NCI-H2171 (cell line): ENCODE data around the gene POLR1E.

Experiments
- DNase-seq: peaks from one replicate; lab custom pipeline; 2025; lab: John Stamatoyannopoulos, UW

POLR1E gene

DNA sequence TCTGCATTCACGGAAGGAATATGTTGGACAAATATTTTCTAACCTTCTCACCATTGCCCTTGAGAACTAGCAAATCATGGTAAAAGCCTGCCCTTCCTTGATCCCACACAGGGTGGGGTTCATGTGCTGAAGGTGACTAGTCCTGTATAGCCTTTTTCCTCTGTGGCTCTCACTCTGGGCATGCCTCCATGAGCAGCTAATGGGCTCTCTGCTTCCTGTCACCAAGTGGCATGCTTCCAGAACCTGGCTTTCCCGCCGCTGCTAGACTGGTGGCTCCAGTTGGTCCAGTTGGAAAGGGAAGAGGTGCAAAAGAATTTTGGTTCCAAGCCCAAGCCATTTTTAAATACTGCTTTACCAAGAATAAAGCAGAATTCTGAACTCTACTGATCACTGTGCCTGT, 54.9 kb downstream of the POLR1E start:
- DNase-seq: no peak

DNA sequence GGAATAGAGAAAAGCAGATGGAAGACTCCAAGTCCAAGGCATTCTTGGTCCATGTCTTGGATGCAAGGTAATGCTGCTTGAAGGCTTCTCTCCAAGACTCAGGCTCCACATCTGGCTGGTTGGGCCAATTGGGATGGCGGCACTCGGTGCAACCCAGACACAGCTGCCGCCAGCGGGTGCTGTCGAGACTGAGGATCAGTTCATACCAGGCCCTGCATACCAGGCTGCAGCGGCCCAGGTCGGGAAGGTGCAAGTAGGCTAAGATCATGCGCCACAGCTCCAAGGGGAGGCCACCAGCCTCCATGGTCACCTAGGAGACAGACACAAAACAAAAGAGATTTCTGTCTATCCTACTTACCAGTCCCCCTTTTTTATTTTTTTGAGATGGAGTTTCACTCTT, 55.7 kb downstream of the POLR1E start:
- no peak for DNase-seq

DNA sequence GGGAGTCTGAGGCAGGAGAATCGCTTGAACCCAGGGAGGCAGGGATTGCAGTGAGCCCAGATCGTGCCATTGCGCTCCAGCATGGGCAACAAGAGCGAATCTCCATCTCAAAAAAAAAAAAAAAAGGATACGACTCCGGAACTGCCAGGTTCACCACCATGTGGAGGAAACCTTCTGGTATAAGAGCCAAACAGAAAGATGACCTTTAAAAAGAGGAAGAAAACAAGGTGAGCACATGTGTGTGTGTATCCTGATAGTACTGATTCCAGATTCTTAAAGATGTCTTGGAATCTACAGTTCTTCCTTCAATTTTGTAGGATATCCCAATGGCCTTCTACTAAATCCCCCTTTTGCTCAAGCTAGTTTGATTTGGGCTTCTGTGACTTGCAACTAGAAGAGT, 56.7 kb downstream of the POLR1E start:
- no peak for DNase-seq

DNA sequence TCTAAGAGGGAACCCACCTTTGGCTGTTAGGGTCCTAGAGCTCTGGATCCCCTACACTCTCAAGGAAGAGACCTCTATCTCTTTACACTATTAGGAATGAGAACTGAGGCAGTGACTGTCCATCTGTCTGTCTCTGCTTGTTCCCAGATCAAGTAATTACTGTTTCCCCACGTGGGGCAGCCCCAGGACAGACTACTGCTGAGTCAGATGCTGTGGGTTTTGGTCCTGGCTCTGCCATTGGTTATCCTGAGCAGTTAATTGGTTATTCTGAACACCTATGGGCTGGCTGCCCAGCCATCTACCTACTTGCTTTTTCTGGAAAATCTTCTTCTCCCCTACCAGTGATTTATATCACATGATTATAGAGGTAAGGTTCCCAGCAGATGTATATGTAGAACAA, 57.1 kb downstream of the POLR1E start:
- no peak for DNase-seq

DNA sequence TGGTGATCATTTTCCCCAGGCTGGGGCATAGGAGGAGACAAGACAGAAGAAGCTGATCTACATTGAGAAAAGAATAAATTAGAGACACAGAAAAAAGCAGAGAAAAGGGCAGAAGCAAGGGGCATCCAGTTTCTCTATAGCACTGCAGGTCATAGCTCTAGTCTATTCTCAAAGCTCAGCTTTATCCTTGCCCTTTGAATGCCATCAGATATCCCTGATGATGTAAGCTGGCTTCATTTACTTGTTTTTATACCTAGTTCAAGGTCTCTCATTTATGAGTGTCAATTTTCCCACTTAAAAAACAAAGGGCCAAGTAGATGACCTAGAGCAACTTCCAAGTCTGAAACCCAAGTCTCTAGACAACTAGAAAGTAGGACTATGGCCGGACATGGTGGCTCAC, 57.7 kb downstream of the POLR1E start:
- no peak for DNase-seq

DNA sequence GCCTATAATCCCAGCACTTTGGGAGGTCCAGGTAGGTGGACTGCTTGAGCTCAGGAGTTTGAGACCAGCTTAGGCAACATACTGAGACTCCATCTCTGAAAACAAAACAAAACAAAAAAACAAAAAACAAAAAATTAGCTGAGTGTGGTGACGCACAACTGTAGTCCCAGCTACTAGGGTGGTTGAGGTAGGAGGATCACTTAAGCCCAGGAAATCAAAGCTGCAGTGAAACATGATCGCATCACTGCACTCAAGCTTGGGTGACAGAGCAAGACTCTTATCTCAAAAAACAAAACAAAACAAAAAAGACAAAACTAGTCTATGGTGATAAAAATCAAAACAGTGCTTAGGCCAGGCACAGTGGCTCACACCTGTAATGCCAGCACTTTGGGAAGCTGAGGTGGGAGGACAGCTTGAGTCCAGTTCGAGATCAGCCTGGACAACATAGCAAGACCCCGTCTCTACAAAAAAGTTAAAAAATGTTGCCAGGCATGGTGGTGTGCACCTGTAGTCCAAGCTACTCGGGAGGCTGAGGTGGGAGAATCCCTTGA, 61.7 kb downstream of the POLR1E start:
- no peak for DNase-seq

DNA sequence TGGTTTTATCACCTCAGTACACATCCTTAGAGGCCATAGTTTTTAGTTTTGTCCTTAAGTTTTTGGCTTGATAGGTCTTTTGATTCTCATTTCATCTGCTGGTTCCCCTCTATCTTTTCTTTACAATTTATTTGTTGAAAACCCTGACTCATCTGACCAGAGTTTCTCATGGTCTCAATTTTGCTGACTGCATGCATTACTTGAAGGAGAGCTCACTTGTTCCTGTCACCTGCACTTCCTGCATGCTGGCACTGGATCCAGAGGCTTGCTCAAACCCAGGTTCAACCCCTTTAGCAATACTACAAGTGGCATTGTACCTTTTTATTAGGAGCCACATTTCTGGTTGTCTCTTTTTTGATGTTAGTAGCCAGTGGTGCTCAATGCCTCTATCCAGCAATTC, 63.8 kb downstream of the POLR1E start:
- DNase-seq: no peak

DNA sequence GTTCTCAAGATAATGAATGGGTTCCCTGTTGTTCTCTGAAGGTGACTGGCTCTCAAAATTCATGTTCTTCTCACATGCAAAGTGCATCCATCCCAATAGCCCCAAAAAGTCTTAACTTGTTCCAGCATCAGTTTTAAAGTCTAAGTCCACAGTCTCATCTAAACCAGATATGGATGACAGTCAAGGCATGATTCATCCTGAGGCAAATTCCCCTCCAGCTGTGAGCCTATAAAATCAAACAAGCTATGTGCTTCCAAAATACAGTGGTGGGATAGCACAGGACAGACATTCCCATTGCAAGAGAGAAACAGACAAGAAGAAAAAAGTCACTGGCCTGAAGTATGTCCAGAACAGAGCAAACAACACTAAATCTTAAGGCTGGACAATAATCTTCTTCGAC, 65.0 kb downstream of the POLR1E start:
- no peak for DNase-seq

DNA sequence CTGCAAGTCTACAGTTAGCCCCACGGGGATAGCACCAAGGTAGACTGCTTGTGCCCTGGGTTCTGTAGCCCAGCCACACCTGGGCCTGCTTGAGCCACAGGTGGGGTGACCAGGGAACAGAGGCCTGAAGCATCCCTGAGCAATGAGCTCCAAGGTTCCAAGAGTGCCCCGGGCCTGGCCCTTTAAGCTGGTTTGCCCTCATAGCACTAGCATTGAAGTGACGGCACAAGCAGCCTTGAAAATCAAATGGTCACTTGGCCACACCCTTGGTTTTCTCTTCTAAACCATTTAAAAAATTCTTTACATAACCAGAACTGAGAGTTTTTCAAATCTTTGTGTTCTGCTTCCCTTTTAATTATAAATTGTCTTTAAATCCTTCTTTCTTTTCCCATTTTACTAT, 65.7 kb downstream of the POLR1E start:
- no peak for DNase-seq

DNA sequence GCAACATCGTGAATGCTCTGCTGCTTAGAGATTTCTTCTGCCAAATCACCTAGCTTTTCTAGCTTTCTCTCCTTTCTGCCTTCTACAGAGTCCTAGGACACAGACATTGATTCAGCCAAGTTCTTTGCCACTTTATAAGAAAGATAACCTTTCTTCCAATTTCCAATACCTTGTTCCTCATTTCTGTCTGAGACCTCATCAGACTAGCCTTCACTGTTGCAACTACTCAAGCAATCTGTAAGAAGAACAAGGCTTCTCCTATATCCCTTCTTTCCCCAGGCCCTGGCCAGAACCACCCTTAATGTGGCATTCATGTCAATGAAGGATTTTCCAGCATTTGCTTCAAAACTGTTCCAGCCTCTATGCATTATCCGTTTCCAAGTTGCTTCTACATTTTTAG, 66.1 kb downstream of the POLR1E start:
- no peak for DNase-seq
